ENCODE measurements around the gene TMBIM1.

The TMBIM1 gene

GRCh38 chr2:218292048-218293014 lies at the start of gene TMBIM1:
Gene TMBIM1 (minus strand): TSS chr2:218292503. CDS start chr2:218282141, 10,362 bp downstream.
- TF ChIP-seq GATA3 (IDR thresholded peaks at IDR 0.05; ENCODE audit: low read depth, low read length): no peak
- TF ChIP-seq GATA2 (IDR thresholded peaks at IDR 0.05; ENCODE audit: low read depth, low read length): no peak

DNA sequence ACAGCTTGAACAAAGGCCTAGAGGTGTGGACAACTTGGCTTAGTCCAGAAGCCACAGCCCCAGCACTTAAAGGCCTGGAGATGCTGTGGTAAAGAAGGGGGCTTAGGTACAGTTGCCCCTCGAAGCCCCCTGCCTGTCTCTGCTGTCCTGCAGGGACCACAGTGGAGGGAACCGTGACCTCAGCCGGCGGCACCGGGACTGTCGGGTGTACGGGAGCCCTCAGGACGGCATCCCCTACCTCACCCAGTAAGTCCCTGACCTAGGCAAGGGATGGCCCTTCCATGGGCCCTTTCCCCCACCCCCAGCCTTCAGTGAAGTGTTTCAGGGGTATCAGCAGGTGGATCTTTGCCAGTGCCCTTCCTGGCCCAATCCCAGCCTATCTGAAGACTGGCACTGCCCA lies 49.1 kb upstream of the TMBIM1 start:
- TF ChIP-seq GATA3 (IDR thresholded peaks at IDR 0.05; ENCODE audit: low read depth, low read length) (no peak), GATA2 (IDR thresholded peaks at IDR 0.05; ENCODE audit: low read depth, low read length) (no peak)

DNA sequence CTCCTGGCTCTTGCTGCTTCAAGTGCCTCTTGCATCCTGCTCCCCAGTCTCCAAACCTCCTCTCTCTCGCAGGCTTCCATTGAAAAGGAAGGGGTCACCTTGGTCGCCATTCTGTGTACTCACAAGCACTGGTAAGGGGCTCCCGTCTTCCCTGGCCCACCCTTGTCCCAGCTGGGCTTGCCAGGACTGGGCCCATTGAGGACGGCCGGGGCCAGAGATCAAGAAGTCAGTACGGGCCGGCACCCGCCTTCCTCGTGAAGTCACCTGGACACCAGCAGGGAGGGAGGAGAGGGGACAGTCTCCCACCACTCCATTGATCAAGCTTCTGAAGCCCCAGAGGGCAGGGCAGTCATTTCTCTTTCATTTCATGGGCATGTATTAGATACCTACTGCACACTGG lies 48.4 kb upstream of the TMBIM1 start:
- TF ChIP-seq GATA3 (IDR thresholded peaks at IDR 0.05; ENCODE audit: low read depth, low read length) (no peak), GATA2 (IDR thresholded peaks at IDR 0.05; ENCODE audit: low read depth, low read length) (no peak)

DNA sequence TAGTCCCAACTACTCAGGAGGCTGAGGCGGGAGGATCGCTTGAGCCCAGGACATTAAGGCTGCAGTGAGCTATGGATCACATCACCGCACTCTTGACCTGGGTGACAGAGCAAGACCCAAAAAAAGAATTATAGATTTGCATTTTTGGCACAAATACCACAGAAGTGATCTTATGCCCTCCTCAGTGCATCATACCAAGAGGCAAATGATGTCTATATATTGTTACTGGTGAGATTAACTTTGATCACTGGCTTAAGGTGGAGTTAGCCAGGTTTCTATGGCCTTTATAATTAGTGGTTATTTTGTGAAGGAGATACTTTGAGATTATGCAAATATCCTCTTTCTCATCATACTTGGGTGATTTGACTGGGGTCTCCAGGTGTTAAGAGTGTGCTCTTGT lies 42.2 kb upstream of the TMBIM1 start:
- no peak for TF ChIP-seq GATA2 (IDR thresholded peaks at IDR 0.05; ENCODE audit: low read depth, low read length)
- no peak for TF ChIP-seq GATA3 (IDR thresholded peaks at IDR 0.05; ENCODE audit: low read depth, low read length)

- no peak for TF ChIP-seq GATA2 (IDR thresholded peaks at IDR 0.05; ENCODE audit: low read depth, low read length)
- TF ChIP-seq GATA3 (IDR thresholded peaks at IDR 0.05; ENCODE audit: low read depth, low read length): no peak
Observed at GRCh38 chr2:218332920-218333645, 40.8 kb upstream of the TMBIM1 start.

DNA sequence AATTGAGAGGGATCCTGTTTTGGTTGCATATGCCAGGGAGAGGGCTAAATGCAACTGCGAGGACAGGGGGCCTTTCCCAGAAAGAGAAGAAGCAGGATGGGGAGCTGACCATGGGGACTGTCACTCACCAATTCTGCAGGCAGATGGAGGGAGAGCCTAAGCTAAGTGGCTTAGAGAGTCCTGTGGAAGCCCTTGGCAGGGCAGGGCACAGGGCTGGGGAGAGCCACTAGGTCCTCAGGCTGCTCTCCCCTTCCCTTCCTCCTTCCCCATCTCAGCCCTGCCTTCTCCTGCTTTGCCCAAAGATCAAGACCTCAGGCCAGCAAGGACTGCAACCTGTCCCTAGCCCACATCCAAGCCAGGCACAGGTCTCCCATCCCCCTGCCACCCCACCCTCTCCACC lies 40.0 kb upstream of the TMBIM1 start:
- no peak for TF ChIP-seq GATA3 (IDR thresholded peaks at IDR 0.05; ENCODE audit: low read depth, low read length)
- TF ChIP-seq GATA2 (IDR thresholded peaks at IDR 0.05; ENCODE audit: low read depth, low read length): no peak

DNA sequence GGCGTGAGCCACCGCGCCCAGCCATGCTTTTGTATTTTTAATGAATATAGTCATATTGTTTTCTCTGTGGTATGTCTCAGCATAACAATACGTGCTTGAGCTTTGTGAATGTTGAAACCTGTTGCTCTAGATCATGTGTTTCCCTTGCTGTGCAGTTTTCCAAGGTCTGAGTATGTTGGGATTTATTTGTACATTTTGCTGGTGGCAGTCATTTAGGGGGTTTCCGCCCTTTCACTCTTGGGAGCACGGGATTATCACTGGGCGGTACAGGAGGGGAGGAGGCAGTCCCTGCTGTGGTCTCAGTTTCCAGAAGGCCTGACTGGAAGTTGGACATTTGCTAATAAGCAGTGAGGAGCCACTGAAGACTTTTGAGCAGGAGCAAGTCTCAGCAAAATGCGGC lies 39.4 kb upstream of the TMBIM1 start:
- no peak for TF ChIP-seq GATA2 (IDR thresholded peaks at IDR 0.05; ENCODE audit: low read depth, low read length)
- TF ChIP-seq GATA3 (IDR thresholded peaks at IDR 0.05; ENCODE audit: low read depth, low read length): no peak

- TF ChIP-seq GATA3 (IDR thresholded peaks at IDR 0.05; ENCODE audit: low read depth, low read length) (no peak), GATA2 (IDR thresholded peaks at IDR 0.05; ENCODE audit: low read depth, low read length) (no peak)
Observed at GRCh38 chr2:218329826-218330593, 37.7 kb upstream of the TMBIM1 start.

GRCh38 chr2:218329027-218329825 lies 36.9 kb upstream of the TMBIM1 start:
- TF ChIP-seq GATA2 (IDR thresholded peaks at IDR 0.05; ENCODE audit: low read depth, low read length) (no peak), GATA3 (IDR thresholded peaks at IDR 0.05; ENCODE audit: low read depth, low read length) (no peak)

GRCh38 chr2:218328294-218328693 lies 36.0 kb upstream of the TMBIM1 start:
- no peak for TF ChIP-seq GATA3 (IDR thresholded peaks at IDR 0.05; ENCODE audit: low read depth, low read length)
- TF ChIP-seq GATA2 (IDR thresholded peaks at IDR 0.05; ENCODE audit: low read depth, low read length): no peak

DNA sequence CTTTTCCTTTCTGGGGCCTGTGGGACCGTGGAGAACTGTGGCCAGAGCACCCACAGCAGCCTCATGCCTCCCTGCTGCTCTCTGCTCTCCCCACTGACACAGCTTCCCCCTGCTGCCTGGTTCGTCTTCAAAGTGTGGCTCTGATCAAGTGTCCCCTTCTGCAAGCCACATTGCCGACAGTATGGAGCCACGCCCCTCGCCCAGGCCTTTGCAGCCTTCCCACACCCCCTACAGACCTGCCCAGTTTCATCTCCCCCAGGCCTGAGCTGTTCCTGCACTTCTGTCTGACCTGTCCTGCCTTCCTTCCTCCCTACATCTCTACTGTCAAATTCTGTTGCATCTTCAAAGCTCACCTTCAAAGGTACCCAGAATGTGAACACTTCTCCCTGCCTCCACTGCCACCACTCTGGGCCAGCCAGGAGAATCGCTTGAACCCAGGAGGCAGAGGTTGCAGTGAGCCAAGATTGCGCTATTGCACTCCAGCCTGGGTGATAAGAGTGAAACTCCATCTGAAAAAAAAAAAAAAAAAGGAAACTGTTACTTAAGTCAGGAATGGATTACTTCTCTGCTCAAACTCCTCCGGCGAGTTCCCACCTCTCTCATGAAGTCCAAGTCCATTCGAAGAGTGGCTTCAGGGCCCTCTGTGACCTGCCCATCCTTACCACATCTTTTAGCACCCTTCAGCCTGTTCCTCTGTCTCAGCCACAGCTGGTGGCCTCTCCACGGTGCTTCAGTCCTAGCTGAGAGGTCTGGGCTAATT lies 35.3 kb upstream of the TMBIM1 start:
- TF ChIP-seq GATA3 (IDR thresholded peaks at IDR 0.05; ENCODE audit: low read depth, low read length) (no peak), GATA2 (IDR thresholded peaks at IDR 0.05; ENCODE audit: low read depth, low read length) (no peak)

GRCh38 chr2:218326315-218326714 lies 34.0 kb upstream of the TMBIM1 start:
- no peak for TF ChIP-seq GATA2 (IDR thresholded peaks at IDR 0.05; ENCODE audit: low read depth, low read length)
- no peak for TF ChIP-seq GATA3 (IDR thresholded peaks at IDR 0.05; ENCODE audit: low read depth, low read length)

Data from SH-SY5Y (cell line).